Measurements from ENCODE around the gene TWIST2.

The TWIST2 gene

GRCh38 chr2:238817891-238818290 is 30.0 kb upstream of the TWIST2 start:
- TF ChIP-seq, protein P1, sequence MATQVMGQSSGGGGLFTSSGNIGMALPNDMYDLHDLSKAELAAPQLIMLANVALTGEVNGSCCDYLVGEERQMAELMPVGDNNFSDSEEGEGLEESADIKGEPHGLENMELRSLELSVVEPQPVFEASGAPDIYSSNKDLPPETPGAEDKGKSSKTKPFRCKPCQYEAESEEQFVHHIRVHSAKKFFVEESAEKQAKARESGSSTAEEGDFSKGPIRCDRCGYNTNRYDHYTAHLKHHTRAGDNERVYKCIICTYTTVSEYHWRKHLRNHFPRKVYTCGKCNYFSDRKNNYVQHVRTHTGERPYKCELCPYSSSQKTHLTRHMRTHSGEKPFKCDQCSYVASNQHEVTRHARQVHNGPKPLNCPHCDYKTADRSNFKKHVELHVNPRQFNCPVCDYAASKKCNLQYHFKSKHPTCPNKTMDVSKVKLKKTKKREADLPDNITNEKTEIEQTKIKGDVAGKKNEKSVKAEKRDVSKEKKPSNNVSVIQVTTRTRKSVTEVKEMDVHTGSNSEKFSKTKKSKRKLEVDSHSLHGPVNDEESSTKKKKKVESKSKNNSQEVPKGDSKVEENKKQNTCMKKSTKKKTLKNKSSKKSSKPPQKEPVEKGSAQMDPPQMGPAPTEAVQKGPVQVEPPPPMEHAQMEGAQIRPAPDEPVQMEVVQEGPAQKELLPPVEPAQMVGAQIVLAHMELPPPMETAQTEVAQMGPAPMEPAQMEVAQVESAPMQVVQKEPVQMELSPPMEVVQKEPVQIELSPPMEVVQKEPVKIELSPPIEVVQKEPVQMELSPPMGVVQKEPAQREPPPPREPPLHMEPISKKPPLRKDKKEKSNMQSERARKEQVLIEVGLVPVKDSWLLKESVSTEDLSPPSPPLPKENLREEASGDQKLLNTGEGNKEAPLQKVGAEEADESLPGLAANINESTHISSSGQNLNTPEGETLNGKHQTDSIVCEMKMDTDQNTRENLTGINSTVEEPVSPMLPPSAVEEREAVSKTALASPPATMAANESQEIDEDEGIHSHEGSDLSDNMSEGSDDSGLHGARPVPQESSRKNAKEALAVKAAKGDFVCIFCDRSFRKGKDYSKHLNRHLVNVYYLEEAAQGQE (IDR thresholded peaks at IDR 0.05; ENCODE audit: low read depth): no peak
- TF ChIP-seq CEBPB (IDR thresholded peaks at IDR 0.05) (no peak), EGR1 (IDR thresholded peaks at IDR 0.05) (no peak), RAD21 (IDR thresholded peaks at IDR 0.05; ENCODE audit: low read depth) (no peak), TEAD4 (IDR thresholded peaks at IDR 0.05) (no peak), FOXM1 (IDR thresholded peaks at IDR 0.05; ENCODE audit: borderline replicate concordance, low read depth) (no peak), NFIC (IDR thresholded peaks at IDR 0.05) (no peak), YY1 (IDR thresholded peaks at IDR 0.05; ENCODE audit: low read depth) (no peak), TAF1 (IDR thresholded peaks at IDR 0.05; ENCODE audit: low read depth) (no peak), CREB1 (IDR thresholded peaks at IDR 0.05; ENCODE audit: low read depth) (no peak), TCF12 (IDR thresholded peaks at IDR 0.05; ENCODE audit: low read depth) (no peak), EP300 (IDR thresholded peaks at IDR 0.05; ENCODE audit: borderline replicate concordance) (no peak), ZBTB7A (IDR thresholded peaks at IDR 0.05; ENCODE audit: low read depth) (no peak)
- TF ChIP-seq, protein P2, sequence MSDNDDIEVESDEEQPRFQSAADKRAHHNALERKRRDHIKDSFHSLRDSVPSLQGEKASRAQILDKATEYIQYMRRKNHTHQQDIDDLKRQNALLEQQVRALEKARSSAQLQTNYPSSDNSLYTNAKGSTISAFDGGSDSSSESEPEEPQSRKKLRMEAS (IDR thresholded peaks at IDR 0.05): no peak
- TF ChIP-seq, protein P3, sequence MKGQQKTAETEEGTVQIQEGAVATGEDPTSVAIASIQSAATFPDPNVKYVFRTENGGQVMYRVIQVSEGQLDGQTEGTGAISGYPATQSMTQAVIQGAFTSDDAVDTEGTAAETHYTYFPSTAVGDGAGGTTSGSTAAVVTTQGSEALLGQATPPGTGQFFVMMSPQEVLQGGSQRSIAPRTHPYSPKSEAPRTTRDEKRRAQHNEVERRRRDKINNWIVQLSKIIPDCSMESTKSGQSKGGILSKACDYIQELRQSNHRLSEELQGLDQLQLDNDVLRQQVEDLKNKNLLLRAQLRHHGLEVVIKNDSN (IDR thresholded peaks at IDR 0.05): no peak

- TF ChIP-seq, protein P1 (IDR thresholded peaks at IDR 0.05; ENCODE audit: low read depth): no peak
- TF ChIP-seq TCF12 (IDR thresholded peaks at IDR 0.05; ENCODE audit: low read depth) (no peak), CEBPB (IDR thresholded peaks at IDR 0.05) (no peak), TAF1 (IDR thresholded peaks at IDR 0.05; ENCODE audit: low read depth) (no peak), EP300 (IDR thresholded peaks at IDR 0.05; ENCODE audit: borderline replicate concordance) (no peak), FOXM1 (IDR thresholded peaks at IDR 0.05; ENCODE audit: borderline replicate concordance, low read depth) (no peak), CREB1 (IDR thresholded peaks at IDR 0.05; ENCODE audit: low read depth) (no peak), YY1 (IDR thresholded peaks at IDR 0.05; ENCODE audit: low read depth) (no peak), RAD21 (IDR thresholded peaks at IDR 0.05; ENCODE audit: low read depth) (no peak)
- TF ChIP-seq, protein P2 (IDR thresholded peaks at IDR 0.05): no peak
- TF ChIP-seq, protein P3 (IDR thresholded peaks at IDR 0.05): no peak
Measured at GRCh38 chr2:238818561-238818960, 29.3 kb upstream of the TWIST2 start.

GRCh38 chr2:238820197-238820596 is 27.7 kb upstream of the TWIST2 start:
- TF ChIP-seq FOXM1 (IDR thresholded peaks at IDR 0.05; ENCODE audit: borderline replicate concordance, low read depth): no peak
- TF ChIP-seq, protein P1 (IDR thresholded peaks at IDR 0.05; ENCODE audit: low read depth): no peak
- TF ChIP-seq, protein P2 (IDR thresholded peaks at IDR 0.05): no peak
- no peak for TF ChIP-seq ZBTB7A (IDR thresholded peaks at IDR 0.05; ENCODE audit: low read depth)
- no peak for TF ChIP-seq TCF12 (IDR thresholded peaks at IDR 0.05; ENCODE audit: low read depth)
- TF ChIP-seq, protein P3 (IDR thresholded peaks at IDR 0.05): no peak
- no peak for TF ChIP-seq CREB1 (IDR thresholded peaks at IDR 0.05; ENCODE audit: low read depth)
- no peak for TF ChIP-seq CEBPB (IDR thresholded peaks at IDR 0.05)
- TF ChIP-seq TAF1 (IDR thresholded peaks at IDR 0.05; ENCODE audit: low read depth): no peak
- TF ChIP-seq EP300 (IDR thresholded peaks at IDR 0.05; ENCODE audit: borderline replicate concordance): no peak
- TF ChIP-seq YY1 (IDR thresholded peaks at IDR 0.05; ENCODE audit: low read depth): no peak

DNA sequence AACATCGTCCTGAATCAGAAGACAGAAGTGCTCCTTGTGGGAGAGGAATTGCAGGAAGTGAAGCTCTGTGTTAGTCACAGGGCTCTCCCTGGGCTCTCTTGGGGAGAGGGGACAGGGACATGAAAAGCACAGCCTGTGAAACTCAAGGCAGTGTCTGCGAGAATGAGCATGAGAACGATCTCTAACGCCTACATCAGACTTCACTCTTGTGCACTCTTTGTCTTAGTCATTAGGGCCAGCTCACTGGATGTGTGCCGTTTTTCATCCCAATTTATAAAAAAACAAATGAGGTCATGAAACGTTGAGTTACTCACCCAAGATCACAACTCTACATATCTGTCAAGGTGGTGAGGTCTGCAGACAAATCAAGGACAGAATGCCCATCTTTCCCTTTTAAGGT is 27.0 kb upstream of the TWIST2 start:
- TF ChIP-seq, protein P2 (IDR thresholded peaks at IDR 0.05): no peak
- TF ChIP-seq FOXM1 (IDR thresholded peaks at IDR 0.05; ENCODE audit: borderline replicate concordance, low read depth) (no peak), CREB1 (IDR thresholded peaks at IDR 0.05; ENCODE audit: low read depth) (no peak)
